OCI-LY7 (cell line): ENCODE measurements around the gene CCNB1.

Source experiments
- EZH2phosphoT487 ChIP-seq: fragments of 200-600 bp; sonication (generic); IDR thresholded peaks from 2 replicates; pipeline ENCODE4 v1.6.1; 2018; ENCODE audit warnings: low read depth, borderline replicate concordance, mild to moderate bottlenecking, mixed run types, antibody characterized with exemption, low read length, moderate library complexity, mixed read lengths
- TF ChIP-seq, protein P1 (sequence below): fragments of 200-600 bp; sonication (generic); conservative IDR thresholded peaks from 2 replicates; pipeline ENCODE4 v1.5.1; 2014; ENCODE audit warnings: mild to moderate bottlenecking, antibody characterized with exemption, low read length, moderate library complexity, mixed read lengths

DNA sequence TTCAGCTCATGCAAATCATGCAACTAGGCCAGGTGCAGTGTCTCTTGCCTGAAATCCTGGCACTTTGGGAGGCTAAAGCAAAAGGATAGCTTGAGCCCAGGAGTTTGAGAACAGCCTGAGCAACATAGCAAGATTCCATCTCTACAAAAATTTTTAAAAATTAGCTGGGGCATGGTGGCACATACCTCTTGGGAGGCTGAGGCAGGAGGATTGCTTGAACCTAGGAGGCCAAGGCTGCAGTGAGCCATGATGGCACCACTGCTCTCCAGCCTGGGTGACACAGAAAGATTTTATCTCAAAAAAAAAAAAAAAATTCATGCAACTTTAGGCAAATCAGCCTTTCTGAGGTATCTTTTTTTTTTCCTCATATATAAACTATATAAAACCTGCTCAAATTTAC, 35.6 kb upstream of the CCNB1 start:
- TF ChIP-seq, protein P1, sequence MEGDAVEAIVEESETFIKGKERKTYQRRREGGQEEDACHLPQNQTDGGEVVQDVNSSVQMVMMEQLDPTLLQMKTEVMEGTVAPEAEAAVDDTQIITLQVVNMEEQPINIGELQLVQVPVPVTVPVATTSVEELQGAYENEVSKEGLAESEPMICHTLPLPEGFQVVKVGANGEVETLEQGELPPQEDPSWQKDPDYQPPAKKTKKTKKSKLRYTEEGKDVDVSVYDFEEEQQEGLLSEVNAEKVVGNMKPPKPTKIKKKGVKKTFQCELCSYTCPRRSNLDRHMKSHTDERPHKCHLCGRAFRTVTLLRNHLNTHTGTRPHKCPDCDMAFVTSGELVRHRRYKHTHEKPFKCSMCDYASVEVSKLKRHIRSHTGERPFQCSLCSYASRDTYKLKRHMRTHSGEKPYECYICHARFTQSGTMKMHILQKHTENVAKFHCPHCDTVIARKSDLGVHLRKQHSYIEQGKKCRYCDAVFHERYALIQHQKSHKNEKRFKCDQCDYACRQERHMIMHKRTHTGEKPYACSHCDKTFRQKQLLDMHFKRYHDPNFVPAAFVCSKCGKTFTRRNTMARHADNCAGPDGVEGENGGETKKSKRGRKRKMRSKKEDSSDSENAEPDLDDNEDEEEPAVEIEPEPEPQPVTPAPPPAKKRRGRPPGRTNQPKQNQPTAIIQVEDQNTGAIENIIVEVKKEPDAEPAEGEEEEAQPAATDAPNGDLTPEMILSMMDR: no peak
- no peak for TF ChIP-seq EZH2phosphoT487
